ENCODE measurements around the gene NEK1.

The NEK1 gene

DNA sequence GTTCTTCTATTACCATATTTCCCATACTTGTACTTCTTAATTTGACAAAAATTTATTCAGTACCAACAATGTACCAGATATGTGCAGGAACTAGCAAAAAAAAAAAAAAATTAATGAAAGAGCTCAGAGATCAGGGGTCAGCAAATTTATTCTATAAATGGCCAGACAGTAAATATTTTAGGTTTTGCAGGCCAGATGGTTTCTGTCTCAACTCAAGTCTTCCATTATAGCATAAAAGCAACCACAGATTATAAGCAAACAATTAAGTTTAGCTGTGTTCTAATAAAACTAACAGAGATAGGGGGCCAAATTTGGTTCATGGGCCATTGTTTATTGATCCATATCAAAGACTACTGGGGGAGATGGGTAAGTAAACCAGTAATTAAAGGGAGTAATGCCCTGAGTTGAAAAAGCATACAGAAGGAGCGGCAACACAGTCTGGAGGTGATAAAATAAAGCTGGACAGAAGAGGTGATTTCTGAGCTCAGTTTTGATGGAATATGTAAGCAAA is 19.3 kb downstream of the NEK1 start:
- no peak for TF ChIP-seq SIN3A (IDR thresholded peaks at IDR 0.05; ENCODE audit: borderline replicate concordance, insufficient read depth, low read length)
- no peak for TF ChIP-seq TAF1 (IDR thresholded peaks at IDR 0.05; ENCODE audit: borderline replicate concordance, insufficient read depth, low read length)
- TF ChIP-seq POLR2AphosphoS5 (IDR thresholded peaks at IDR 0.05; ENCODE audit: low read depth, low read length): no peak
- TF ChIP-seq, protein P1, sequence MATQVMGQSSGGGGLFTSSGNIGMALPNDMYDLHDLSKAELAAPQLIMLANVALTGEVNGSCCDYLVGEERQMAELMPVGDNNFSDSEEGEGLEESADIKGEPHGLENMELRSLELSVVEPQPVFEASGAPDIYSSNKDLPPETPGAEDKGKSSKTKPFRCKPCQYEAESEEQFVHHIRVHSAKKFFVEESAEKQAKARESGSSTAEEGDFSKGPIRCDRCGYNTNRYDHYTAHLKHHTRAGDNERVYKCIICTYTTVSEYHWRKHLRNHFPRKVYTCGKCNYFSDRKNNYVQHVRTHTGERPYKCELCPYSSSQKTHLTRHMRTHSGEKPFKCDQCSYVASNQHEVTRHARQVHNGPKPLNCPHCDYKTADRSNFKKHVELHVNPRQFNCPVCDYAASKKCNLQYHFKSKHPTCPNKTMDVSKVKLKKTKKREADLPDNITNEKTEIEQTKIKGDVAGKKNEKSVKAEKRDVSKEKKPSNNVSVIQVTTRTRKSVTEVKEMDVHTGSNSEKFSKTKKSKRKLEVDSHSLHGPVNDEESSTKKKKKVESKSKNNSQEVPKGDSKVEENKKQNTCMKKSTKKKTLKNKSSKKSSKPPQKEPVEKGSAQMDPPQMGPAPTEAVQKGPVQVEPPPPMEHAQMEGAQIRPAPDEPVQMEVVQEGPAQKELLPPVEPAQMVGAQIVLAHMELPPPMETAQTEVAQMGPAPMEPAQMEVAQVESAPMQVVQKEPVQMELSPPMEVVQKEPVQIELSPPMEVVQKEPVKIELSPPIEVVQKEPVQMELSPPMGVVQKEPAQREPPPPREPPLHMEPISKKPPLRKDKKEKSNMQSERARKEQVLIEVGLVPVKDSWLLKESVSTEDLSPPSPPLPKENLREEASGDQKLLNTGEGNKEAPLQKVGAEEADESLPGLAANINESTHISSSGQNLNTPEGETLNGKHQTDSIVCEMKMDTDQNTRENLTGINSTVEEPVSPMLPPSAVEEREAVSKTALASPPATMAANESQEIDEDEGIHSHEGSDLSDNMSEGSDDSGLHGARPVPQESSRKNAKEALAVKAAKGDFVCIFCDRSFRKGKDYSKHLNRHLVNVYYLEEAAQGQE (IDR thresholded peaks at IDR 0.05; ENCODE audit: insufficient read depth in 1 of 2, low read depth in 2 of 2, low read length in 2 of 2): no peak
- no peak for TF ChIP-seq FOXP2 (optimal IDR thresholded peaks at IDR 0.05; ENCODE audit: borderline replicate concordance, extremely low read depth, extremely low read length, insufficient read depth)

DNA sequence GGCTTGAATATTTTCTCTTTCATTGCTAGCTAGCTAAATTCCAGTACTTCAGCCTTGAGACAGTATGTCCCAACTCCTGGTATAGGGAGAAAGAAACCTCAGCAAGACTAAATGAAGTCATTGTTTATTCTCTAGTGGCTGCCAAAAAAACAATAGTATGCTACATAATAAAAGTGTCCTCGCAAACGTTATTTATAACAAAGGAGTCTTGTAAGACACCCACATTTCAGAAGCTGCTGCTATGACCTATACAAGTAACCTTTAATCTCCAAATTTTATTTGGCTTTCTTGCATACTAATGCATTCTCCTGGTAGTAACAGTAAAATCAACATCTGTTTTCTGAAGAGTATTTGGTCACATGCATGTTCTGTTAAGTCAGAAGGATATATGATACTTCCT is 28.8 kb downstream of the NEK1 start:
- TF ChIP-seq TAF1 (IDR thresholded peaks at IDR 0.05; ENCODE audit: borderline replicate concordance, insufficient read depth, low read length) (no peak), POLR2AphosphoS5 (IDR thresholded peaks at IDR 0.05; ENCODE audit: low read depth, low read length) (no peak), SIN3A (IDR thresholded peaks at IDR 0.05; ENCODE audit: borderline replicate concordance, insufficient read depth, low read length) (no peak), FOXP2 (optimal IDR thresholded peaks at IDR 0.05; ENCODE audit: borderline replicate concordance, extremely low read depth, extremely low read length, insufficient read depth) (no peak)
- TF ChIP-seq, protein P1 (IDR thresholded peaks at IDR 0.05; ENCODE audit: insufficient read depth in 1 of 2, low read depth in 2 of 2, low read length in 2 of 2): no peak

DNA sequence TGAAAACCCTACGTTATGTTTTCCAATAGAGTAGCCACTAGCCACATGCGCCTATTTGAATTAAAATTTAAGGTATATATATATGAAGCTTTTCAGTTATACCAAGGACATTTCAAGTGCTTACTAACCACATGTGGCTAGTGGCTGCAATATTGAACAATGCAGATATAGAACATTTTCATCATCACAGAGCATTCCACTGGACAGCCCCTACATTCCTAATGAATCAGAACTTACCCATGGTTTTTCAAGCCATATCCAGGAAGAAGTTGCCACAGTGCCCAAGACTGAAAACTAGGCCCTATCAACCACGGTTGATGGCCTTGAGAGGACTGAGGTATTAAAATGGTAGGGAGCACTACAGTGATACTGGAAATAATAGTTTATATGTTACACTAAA is 29.7 kb downstream of the NEK1 start:
- TF ChIP-seq SIN3A (IDR thresholded peaks at IDR 0.05; ENCODE audit: borderline replicate concordance, insufficient read depth, low read length) (no peak), POLR2AphosphoS5 (IDR thresholded peaks at IDR 0.05; ENCODE audit: low read depth, low read length) (no peak), FOXP2 (optimal IDR thresholded peaks at IDR 0.05; ENCODE audit: borderline replicate concordance, extremely low read depth, extremely low read length, insufficient read depth) (no peak), TAF1 (IDR thresholded peaks at IDR 0.05; ENCODE audit: borderline replicate concordance, insufficient read depth, low read length) (no peak)
- TF ChIP-seq, protein P1 (IDR thresholded peaks at IDR 0.05; ENCODE audit: insufficient read depth in 1 of 2, low read depth in 2 of 2, low read length in 2 of 2): no peak

DNA sequence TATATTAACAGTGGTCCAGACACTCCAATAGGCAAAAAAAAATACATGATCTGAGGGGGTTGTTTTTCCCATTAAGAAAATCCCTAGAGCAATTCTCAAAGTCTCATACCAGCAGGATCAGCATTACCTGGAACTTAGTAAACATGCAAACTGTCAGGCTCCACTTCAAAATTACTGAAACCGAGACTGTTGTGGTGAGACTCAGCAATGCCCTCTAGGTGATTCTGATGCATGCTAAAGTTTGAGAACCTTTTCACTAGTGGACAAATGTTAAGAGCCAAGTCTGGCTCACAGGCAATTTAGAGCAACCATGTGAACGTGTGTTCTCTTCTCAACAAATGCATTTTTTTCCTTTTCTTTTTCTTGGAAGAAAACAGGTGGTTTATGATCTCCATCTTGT is 30.2 kb downstream of the NEK1 start:
- no peak for TF ChIP-seq FOXP2 (optimal IDR thresholded peaks at IDR 0.05; ENCODE audit: borderline replicate concordance, extremely low read depth, extremely low read length, insufficient read depth)
- no peak for TF ChIP-seq TAF1 (IDR thresholded peaks at IDR 0.05; ENCODE audit: borderline replicate concordance, insufficient read depth, low read length)
- TF ChIP-seq, protein P1 (IDR thresholded peaks at IDR 0.05; ENCODE audit: insufficient read depth in 1 of 2, low read depth in 2 of 2, low read length in 2 of 2): no peak
- TF ChIP-seq POLR2AphosphoS5 (IDR thresholded peaks at IDR 0.05; ENCODE audit: low read depth, low read length): no peak
- TF ChIP-seq SIN3A (IDR thresholded peaks at IDR 0.05; ENCODE audit: borderline replicate concordance, insufficient read depth, low read length): no peak

DNA sequence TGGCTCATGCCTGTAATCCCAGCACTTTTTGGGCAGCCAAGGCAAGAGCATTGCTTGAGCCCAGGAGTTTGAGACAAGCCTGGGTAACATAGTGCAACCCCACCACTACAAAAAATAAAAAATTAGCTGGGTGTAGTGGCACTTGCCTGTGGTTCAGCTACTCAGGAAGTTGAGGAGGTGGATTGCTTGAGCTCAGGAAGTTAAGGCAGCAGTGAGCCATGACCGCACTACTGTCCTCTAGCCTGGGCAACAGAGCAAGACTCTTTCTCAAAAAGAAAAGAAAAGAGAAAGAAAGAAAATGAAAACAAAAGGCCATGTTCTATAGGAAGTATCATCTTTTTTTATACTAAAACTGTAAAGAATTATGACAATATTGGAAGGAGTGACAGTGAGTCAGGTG is 38.5 kb downstream of the NEK1 start:
- no peak for TF ChIP-seq FOXP2 (optimal IDR thresholded peaks at IDR 0.05; ENCODE audit: borderline replicate concordance, extremely low read depth, extremely low read length, insufficient read depth)
- TF ChIP-seq, protein P1 (IDR thresholded peaks at IDR 0.05; ENCODE audit: insufficient read depth in 1 of 2, low read depth in 2 of 2, low read length in 2 of 2): no peak
- TF ChIP-seq SIN3A (IDR thresholded peaks at IDR 0.05; ENCODE audit: borderline replicate concordance, insufficient read depth, low read length): no peak
- TF ChIP-seq POLR2AphosphoS5 (IDR thresholded peaks at IDR 0.05; ENCODE audit: low read depth, low read length): no peak
- TF ChIP-seq TAF1 (IDR thresholded peaks at IDR 0.05; ENCODE audit: borderline replicate concordance, insufficient read depth, low read length): no peak

All from PFSK-1 (cell line).